Fibroblast of villous mesenchyme (primary cell): ENCODE data around the gene IFNA1. TPM values are rescaled to one million over a fixed set of nuclear protein-coding genes. Genes with fewer than 3 reads are reported as not detected.

Experiments
- DNase-seq: peaks from one replicate; pipeline ENCODE4 v3.0.0-alpha.2; 2010; ENCODE audit warnings: low read depth
- H3K4me3 ChIP-seq: 2 replicates; pipeline ENCODE4 v1.5.1; 2011; ENCODE audit warnings: low read depth, mild to moderate bottlenecking, low read length
- CTCF ChIP-seq: IDR thresholded peaks from 2 replicates; pipeline ENCODE4 v1.5.1; 2012; ENCODE audit warnings: low read depth, mild to moderate bottlenecking, low read length; ENCODE audit not compliant: insufficient read depth
- total RNA-seq: library from RNA; depleted of rRNA; stranded (reverse); fragments of >200 nt; gene quantifications from 2 replicates; pipeline ENCODE4 v1.2.3, GENCODE V29; 2012

The IFNA1 gene
- not detected in 2 replicates for total RNA-seq

- no peak for TF ChIP-seq CTCF
Measured at GRCh38 chr9:21440139-21440538, at the start of gene IFNA1. TSS of gene IFNA1 (plus strand) at chr9:21440439. CDS start at chr9:21440508, 69 bp downstream.

GRCh38 chr9:21392270-21392669, 48.0 kb upstream of the IFNA1 start:
- H3K4me3 ChIP-seq: no peak overlapping the region
- peak; percentile 44 for TF ChIP-seq CTCF
- peak; percentile 20 for DNase-seq

More at GRCh38 chr9:21440139-21440538, at the start of gene IFNA1:
- DNase-seq: no peak
- H3K4me3 ChIP-seq: no peak within 1 kb of the TSS

DNA sequence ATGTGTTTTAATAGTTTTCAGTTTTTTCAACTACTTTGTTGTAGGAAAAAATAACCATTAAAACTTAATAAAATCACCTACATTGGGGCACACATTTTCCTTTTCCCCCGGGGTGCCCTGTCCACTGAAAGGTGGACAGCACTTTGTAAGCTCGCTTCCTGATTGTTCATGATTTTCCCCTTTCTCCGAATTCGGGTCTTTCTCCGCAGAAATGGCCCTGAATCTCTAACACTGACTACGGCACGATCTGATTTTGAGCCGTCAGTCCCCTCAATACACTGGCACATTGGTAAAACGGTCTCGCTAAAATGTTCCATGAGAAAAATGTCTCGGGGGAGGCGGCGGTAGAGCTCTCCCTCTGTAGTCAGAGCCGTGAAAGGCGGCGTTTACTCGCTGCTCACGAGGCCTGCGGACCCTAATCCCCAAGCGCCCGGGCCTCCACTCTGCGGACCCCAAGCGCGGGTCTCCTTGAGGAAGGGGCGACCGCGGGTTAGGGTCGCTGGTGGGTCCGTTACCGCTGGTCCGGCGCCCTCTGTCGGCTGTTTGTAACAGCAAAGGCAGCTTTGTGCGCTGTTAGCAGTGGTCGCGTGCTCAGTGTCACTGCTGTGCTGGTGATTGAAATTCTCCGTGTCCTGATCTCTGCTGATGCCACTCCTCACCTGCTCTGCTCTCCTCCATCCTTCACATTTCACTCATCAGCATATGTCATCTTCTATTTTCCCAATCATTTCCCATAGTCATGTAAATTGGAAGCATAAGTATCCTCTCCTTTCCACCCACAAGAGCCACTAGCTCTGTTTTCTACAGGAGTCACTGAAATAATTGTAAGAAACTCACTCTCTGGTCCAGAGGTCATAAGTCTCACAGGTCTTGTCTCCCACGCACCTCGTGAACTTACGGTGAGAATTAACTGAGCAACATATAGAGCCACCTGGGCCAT, 44.2 kb upstream of the IFNA1 start:
- peak; percentile 23 for DNase-seq
- H3K4me3 ChIP-seq: peak overlapping the region; percentile 61
- peak; percentile 80 for TF ChIP-seq CTCF

- H3K4me3 ChIP-seq: no peak overlapping the region
- no peak for TF ChIP-seq CTCF
- DNase-seq: no peak
Measured at GRCh38 chr9:21398955-21399489, 41.2 kb upstream of the IFNA1 start.

DNA sequence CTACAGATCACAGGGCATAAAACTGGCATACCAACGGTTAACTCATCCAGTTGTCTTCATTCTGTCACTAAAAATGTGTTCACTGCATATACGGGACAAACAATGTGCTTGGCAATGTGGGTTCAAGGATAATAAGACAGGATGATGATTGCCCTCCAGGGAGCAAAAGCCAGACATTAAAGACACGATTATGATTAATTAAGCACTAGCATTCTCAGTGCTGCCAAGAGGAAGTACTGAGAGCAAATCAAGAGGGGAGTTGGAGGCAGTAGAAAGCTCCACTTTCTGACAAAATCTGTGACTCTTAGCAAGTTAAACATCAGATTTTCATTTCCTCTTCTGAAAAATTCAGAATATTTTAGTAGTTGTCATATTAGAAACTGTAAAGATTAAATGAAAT, 40.3 kb upstream of the IFNA1 start:
- no peak overlapping the region for H3K4me3 ChIP-seq
- DNase-seq: no peak
- no peak for TF ChIP-seq CTCF

DNA sequence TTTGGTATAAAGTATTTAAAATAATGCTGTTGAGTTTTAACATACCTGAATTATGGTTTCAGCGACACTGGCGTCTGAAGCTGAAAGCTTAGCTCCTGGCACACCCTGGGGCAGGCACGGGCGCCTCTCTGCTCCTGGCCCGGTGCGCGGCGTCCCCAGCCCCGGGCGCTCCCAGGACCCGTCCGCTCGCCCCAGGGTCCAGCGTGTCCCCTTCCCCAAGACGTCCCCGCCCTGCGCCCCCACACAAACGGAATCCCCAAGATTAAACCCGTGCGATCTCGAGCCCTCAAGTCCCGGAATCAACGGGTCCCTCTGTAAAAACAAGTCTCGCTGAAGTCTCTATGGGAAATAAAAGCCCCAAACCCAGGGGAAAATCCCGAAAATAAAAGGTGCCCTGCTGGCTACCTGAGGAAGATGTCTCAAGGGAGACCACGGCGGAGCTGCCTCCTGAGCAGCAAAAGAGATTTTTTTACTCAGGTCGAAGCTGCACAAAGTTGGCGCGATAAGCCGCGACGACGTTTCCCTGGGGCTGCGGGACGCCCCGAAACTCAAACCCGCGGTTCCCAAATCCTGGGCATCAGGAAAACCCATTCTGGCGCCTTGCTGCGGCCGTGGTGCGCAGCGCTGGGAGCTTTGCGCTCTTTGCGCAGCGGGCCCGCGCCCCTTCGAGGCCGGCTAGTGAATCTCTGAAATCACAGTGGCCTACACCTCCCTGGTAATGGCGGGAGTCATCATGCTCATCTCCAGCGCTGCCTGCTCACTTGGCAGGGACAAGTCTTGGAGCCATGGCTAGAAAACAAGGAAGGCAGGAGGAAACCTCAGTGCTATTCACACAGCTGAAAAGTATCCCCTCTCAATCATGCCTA, 37.6 kb upstream of the IFNA1 start:
- TF ChIP-seq CTCF: no peak
- H3K4me3 ChIP-seq: peak overlapping the region; percentile 26
- no peak for DNase-seq
